Natural killer cell treated with Interleukin-12 subunit alpha and Interleukin-12 subunit beta and Interleukin-15 and Interleukin-18, amount 100 ng/mL, for 72 hours (primary cell): ENCODE data around the gene DLGAP1. TPM values are rescaled to one million over a fixed set of nuclear protein-coding genes. Genes with fewer than 3 reads are reported as not detected.
"Not testable (repeated sequence)": the region's sequence is repeated elsewhere in the genome, so short reads cannot be mapped to it uniquely, and the experiment has no call there.

Source experiments
- ATAC-seq, 2 donors: fragments of 150-1000 bp; cut with Tn5 transposase in 1 of 2; sonication (Bioruptor Pico), chemical (Tn5 transposase) in 1 of 2; 2 replicates each; pipeline ENCODE4 v1.10.0; 2021
- DNase-seq: peaks from one replicate; pipeline ENCODE4 v3.0.0; 2022; ENCODE audit warnings: low spot score
- H3K27ac Mint-ChIP-seq, 2 donors: 1 replicate in 1 of 2; 2 replicates in 1 of 2; pipeline ENCODE4 v1.8.0; 2022; ENCODE audit warnings: mixed read lengths in 2 of 2, mild to moderate bottlenecking in 1 of 2, moderate library complexity in 1 of 2
- H3K27me3 Mint-ChIP-seq, 2 donors: 1 replicate in 1 of 2; 2 replicates in 1 of 2; pipeline ENCODE4 v1.8.0; 2022; ENCODE audit warnings: mixed read lengths in 2 of 2
- H3K36me3 Mint-ChIP-seq: one replicate; pipeline ENCODE4 v1.8.0; 2022; ENCODE audit warnings: mixed read lengths
- H3K4me1 Mint-ChIP-seq, 2 donors: 1 replicate in 1 of 2; 2 replicates in 1 of 2; pipeline ENCODE4 v1.8.0; 2022; ENCODE audit warnings: low read depth in 2 of 2, mixed read lengths in 2 of 2, mild to moderate bottlenecking in 1 of 2
- H3K4me3 Mint-ChIP-seq: one replicate; pipeline ENCODE4 v1.8.0; 2022; ENCODE audit warnings: mixed read lengths
- H3K9me3 Mint-ChIP-seq: 2 replicates; pipeline ENCODE4 v1.8.0; 2022; ENCODE audit warnings: mixed read lengths
- total RNA-seq, 2 donors: library from RNA; stranded (reverse); gene quantifications; one replicate each; pipeline ENCODE4 v1.2.3, GENCODE V29; 2022

DLGAP1 gene
- total RNA-seq, 2 donors from 2014 or later: not detected

DNA sequence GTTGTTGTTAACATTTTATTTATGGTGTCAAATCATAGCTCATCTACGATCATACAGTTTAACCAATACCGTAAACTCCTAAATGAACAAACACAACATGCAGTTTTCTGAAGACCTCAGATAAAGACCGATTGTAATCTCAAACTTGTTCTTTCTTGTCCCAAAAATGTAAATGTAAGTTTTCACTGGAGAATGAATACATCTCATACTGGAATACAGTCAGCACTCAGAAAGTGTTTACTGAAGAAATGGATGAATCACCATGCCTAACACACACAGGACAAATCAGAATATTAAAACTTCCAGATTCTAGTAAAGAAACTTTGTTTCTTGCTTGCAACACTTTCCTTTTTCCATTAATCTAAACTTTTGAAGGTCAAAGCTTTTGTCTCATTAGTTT is 380.5 kb downstream of the DLGAP1 start:
- DNase-seq (no peak), ATAC-seq (no peak)
- no peaks in the 10 kb centered on the region for H3K4me1 Mint-ChIP-seq
- H3K9me3 Mint-ChIP-seq: no peaks in the 10 kb centered on the region
- H3K4me3 Mint-ChIP-seq: no peak overlapping the region
- no peak overlapping the region for H3K27ac Mint-ChIP-seq
- no peaks in the 10 kb centered on the region for H3K36me3 Mint-ChIP-seq
- H3K27me3 Mint-ChIP-seq: peaks cover 0 to 6% of the 10 kb centered on the region in 2 donors

DNA sequence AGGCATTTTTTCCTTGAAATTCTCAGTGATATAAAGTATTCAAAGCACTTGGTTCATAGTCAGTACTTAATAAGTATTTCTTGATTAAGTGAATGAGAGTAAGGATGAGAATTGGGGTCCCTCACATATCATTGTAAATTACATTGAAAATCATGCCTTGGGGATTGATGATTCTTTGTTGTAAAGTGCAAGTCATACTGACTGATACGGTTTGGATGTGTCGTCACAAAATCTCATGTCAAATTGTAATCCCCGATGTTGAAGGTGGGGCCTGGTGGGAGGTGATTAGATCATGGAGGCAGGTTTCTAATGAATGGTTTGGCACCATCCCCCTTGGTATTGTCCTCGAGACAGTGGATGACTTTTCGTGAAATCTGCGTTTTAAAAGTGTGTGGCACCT is 385.9 kb downstream of the DLGAP1 start:
- Mint-ChIP-seq H3K27me3 (peaks cover 0 to 26% of the 10 kb centered on the region in 2 donors), H3K36me3 (no peaks in the 10 kb centered on the region), H3K27ac (no peak overlapping the region), H3K9me3 (no peaks in the 10 kb centered on the region), H3K4me3 (no peak overlapping the region), H3K4me1 (no peaks in the 10 kb centered on the region)
- ATAC-seq (no peak), DNase-seq (no peak)

DNA sequence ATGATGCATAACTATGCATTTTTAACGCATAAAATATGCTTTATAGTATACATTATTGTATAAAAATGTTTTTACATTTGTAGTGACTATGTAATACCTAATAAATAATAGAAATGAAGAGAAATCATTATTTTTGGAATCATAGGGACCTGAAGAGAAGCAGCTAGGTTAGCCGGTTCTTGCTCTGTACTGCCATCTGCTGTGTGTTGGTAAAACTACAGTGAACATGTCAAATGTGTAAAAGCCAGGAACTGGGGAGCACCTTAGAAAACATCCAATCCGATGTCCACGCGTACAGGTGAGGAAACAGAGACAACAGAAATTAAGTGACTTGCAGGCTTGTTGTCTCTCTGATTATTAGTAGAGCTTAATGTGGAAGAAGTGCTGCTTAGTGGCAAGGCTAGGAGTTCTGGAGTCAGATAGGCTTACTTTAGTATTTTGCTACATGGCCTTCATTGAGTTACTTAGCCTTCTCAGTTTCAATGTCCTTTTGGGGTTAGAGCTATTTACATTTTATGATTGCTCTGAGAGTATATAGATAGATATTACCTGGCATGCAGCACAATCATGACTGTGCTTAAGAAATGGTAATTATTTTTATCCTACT is 386.5 kb downstream of the DLGAP1 start:
- no peak for ATAC-seq
- Mint-ChIP-seq H3K27ac (no peak overlapping the region), H3K36me3 (no peaks in the 10 kb centered on the region), H3K4me3 (no peak overlapping the region), H3K4me1 (no peaks in the 10 kb centered on the region), H3K27me3 (peaks cover 0 to 26% of the 10 kb centered on the region in 2 donors), H3K9me3 (no peaks in the 10 kb centered on the region)
- no peak for DNase-seq

DNA sequence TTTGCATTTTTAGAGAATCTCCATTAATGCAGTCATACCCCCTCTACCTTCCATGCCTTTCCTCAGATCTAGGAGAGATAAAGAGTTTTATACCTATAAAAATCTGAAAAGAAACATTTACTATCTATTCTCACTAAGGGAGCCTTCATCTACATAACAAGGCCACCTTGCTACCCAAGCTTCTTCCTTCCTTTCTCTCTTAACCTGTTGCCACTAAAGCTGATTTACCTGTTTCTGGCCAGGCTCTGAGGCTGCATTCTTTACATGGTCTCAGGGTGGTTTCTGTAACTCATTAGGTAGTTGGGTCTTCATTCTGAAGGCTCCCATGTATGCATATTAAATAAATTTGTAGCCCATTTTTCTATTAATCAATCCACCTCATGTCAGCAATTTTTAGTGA is 391.6 kb downstream of the DLGAP1 start:
- Mint-ChIP-seq H3K9me3 (peaks cover 7% of the 10 kb centered on the region), H3K27ac (no peak overlapping the region), H3K4me1 (no peaks in the 10 kb centered on the region), H3K4me3 (no peak overlapping the region), H3K36me3 (peaks cover 4% of the 10 kb centered on the region), H3K27me3 (peaks cover 0 to 20% of the 10 kb centered on the region in 2 donors)
- no peak for ATAC-seq
- DNase-seq: no peak

DNA sequence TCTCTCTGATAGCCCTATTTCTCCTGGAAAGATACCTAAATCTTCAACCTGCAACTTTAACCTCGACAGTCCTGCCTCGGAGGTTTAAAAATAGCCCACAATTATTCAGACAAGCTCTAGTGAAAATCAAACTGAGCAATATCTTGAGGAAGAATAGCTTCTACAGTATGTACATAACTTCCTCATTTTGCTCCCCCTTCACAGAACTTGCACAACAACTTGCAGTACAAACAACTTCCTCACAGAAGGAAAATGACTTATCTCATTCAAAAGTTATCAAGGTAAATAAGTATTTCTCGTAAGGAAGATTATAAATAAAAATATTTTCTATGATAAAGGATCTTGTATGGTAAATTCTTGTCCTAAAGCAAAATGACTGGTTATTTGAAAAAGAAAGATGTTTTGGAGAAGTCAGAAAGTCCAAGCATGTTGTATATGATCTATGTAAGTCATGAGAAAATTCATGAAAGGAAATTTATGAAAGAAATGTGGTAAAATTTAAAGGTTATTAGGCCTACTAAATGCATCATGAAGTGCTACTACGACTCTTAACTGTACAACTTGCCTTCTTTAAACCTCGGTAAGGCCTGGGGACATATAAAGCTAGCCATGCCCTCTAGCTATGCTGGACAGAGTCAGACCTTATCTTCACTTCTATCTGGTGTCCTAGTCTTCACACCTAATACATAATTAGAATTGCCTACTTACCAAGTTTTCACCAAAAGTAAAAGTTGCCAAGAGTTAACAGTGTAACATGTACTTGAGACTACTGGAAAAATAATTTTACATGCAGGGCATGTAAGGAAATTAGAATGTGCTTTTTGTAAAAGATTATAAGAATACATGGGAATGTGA is 394.5 kb downstream of the DLGAP1 start:
- no peak overlapping the region for H3K27ac Mint-ChIP-seq
- ATAC-seq: no peak
- H3K36me3 Mint-ChIP-seq: peaks cover 4% of the 10 kb centered on the region
- no peak for DNase-seq
- no peak overlapping the region for H3K4me3 Mint-ChIP-seq
- H3K27me3 Mint-ChIP-seq: no peaks in the 10 kb centered on the region
- H3K9me3 Mint-ChIP-seq: peaks cover 10% of the 10 kb centered on the region
- no peaks in the 10 kb centered on the region for H3K4me1 Mint-ChIP-seq

DNA sequence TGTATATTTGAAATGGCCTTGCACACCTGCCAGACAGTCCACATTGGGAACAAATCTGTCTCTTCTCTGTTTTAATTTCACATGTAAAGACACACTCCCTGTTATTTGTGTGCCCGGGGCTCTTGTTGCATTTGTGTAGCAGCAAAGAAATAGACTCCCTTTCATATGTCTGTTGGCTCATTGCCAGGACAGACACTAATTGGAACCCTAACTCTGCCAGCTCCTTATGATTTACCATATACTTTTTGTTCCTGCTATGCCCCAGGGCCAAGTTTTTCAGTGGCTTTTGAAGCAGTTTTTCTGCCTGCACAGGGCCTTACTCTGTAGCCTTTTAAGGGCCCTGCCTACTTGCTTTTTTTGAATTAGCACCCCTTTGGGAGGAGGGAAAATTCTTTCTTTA is 396.9 kb downstream of the DLGAP1 start:
- ATAC-seq (no peak), DNase-seq (no peak)
- Mint-ChIP-seq H3K27ac (no peak overlapping the region), H3K4me1 (no peaks in the 10 kb centered on the region), H3K4me3 (no peak overlapping the region), H3K36me3 (peaks cover 4% of the 10 kb centered on the region), H3K27me3 (no peaks in the 10 kb centered on the region), H3K9me3 (peaks cover 13% of the 10 kb centered on the region)

DNA sequence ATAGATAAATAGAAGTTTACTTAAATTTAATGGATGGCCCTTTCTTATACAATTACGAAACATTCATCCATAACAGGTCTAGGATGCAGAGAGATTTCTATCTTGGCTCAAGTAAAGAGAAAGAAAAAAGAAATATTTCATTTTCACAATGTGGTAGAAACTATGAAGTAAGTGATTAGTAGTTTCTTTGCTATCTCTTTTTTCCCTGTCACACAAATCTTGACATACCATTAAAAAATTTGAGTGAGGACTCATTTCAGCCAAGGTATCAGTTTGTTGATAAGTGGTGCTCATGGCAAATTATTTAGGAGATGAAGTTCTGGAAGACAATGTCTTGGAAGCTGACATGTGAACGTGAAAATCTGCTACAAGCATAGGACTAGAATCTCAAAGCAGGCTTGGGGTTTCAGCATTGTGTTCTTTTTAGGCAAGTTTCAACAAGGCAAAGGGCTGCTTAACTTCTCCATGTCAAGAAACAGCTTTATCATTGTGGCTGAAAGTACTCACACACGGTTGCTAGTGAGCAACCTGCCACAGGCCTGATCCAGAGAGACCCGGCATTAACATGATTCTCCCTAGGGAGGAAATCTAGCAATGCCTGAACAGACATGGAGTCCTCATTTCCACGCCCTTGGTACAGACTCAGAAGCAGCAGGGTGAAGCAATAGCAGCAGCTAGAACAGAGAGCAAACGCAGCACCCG is 414.6 kb downstream of the DLGAP1 start:
- H3K4me3 Mint-ChIP-seq: no peak overlapping the region
- ATAC-seq (no peak), DNase-seq (no peak)
- no peak overlapping the region for H3K27ac Mint-ChIP-seq
- H3K4me1 Mint-ChIP-seq: no peaks in the 10 kb centered on the region
- H3K9me3 Mint-ChIP-seq: no peaks in the 10 kb centered on the region
- no peaks in the 10 kb centered on the region for H3K27me3 Mint-ChIP-seq
- H3K36me3 Mint-ChIP-seq: no peaks in the 10 kb centered on the region

DNA sequence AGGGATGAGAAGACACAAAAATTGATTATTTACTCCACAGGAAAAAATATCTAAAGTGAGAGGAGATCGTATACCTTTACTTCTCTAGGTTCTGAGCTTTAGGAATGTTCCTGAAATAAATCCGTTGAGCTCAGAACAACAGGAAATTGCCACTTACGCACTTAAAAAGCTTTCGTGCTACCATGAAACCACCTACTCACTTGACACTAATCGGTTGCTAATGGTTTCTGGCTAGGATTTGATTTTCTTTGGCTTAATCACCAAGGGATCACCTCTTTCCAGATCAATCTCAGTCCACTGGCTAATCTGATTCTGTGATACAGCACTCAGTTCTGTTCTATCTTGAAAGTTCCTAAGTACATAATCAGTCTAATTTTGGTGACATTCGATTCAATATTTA is 419.6 kb downstream of the DLGAP1 start:
- no peak overlapping the region for H3K27ac Mint-ChIP-seq
- H3K4me3 Mint-ChIP-seq: no peak overlapping the region
- ATAC-seq (no peak), DNase-seq (no peak)
- H3K4me1 Mint-ChIP-seq: no peaks in the 10 kb centered on the region
- no peaks in the 10 kb centered on the region for H3K9me3 Mint-ChIP-seq
- no peaks in the 10 kb centered on the region for H3K27me3 Mint-ChIP-seq
- no peaks in the 10 kb centered on the region for H3K36me3 Mint-ChIP-seq

DNA sequence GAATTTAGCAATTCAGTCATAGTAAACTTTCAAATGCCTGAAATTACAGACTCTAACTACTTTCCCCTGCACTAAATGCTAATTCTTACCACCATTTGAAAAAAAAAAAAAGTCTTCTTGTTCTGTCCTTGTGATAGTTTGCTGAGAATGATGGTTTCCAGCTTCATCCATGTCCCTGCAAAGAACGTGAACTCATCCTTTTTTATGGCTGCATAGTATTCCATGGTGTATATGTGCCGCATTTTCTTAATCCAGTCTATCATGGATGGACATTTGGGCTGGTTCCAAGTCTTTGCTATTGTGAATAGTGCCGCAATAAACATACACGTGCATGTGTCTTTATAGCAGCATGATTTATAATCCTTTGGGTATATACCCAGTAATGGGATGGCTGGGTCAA is 420.3 kb downstream of the DLGAP1 start:
- DNase-seq, H3K27me3 Mint-ChIP-seq, H3K27ac Mint-ChIP-seq, H3K4me1 Mint-ChIP-seq, H3K9me3 Mint-ChIP-seq, ATAC-seq, H3K4me3 Mint-ChIP-seq, H3K36me3 Mint-ChIP-seq: not testable (repeated sequence)

DNA sequence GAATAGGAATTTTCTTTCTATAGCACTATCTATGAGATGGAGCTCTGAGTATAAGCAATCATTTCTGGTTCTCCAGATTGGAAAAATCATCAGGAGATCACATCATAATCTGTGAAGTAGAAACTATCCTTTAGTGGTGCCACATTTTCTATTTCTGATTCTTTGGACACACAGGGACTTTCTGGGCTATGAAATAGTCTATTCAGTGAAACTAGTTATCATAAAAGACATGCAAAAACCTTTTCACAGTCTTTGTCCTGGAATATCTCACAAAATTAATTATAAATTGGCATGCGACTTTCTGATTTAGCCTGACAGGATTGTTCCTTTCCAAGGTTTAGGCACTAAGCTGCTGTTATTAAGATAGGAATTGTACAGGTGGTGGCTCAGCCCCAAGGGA is 428.6 kb downstream of the DLGAP1 start:
- H3K27ac Mint-ChIP-seq: no peak overlapping the region
- DNase-seq (no peak), ATAC-seq (no peak)

DNA sequence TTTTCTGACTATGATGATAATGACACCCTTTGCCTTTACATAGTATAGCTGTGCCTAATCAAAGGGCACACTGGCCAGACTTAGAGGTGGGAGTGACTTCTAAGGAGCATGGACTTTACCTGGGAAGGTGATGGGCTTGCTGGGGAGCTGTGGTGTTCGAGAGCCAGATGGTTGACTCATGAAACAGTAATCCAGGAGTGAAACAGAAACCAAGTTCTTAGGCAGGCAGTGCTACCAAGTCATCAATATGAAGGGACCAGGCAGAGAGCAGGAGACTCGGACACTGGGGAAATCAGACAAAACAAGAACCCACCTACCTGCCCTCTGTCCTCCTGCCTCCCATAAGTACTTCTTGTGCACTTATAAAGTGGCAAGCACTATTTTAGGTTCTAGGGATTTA is 430.4 kb downstream of the DLGAP1 start:
- no peaks in the 10 kb centered on the region for H3K36me3 Mint-ChIP-seq
- no peak for ATAC-seq

More for the DNA sequence above, 428.6 kb downstream of the DLGAP1 start:
- Mint-ChIP-seq H3K9me3 (peaks cover 3% of the 10 kb centered on the region), H3K36me3 (no peaks in the 10 kb centered on the region), H3K4me1 (no peaks in the 10 kb centered on the region), H3K4me3 (no peak overlapping the region), H3K27me3 (no peaks in the 10 kb centered on the region)

DNA sequence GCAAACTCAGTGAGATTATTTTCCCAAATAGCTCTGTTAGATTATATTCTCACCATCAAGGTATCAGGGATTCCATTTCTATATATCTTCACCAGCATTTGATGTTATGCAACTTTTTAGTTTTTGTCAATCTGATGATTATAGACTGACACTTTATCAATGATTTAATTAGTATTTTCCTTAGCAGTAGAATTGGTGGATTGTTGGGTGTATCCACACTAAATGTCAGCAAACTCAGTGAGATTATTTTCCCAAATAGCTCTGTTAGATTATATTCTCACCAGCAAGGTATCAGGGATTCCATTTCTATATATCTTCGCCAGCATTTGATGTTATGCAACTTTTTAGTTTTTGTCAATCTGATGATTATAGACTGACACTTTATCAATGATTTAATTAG is 432.4 kb downstream of the DLGAP1 start:
- not testable (repeated sequence) for H3K9me3 Mint-ChIP-seq, H3K27ac Mint-ChIP-seq, H3K27me3 Mint-ChIP-seq, H3K4me3 Mint-ChIP-seq, H3K36me3 Mint-ChIP-seq, DNase-seq, ATAC-seq, H3K4me1 Mint-ChIP-seq

More for the DNA sequence above, 430.4 kb downstream of the DLGAP1 start:
- no peaks in the 10 kb centered on the region for H3K4me1 Mint-ChIP-seq
- H3K4me3 Mint-ChIP-seq: no peak overlapping the region
- no peak for DNase-seq
- H3K27ac Mint-ChIP-seq: no peak overlapping the region
- no peaks in the 10 kb centered on the region for H3K27me3 Mint-ChIP-seq
- H3K9me3 Mint-ChIP-seq: peaks cover 3% of the 10 kb centered on the region

DNA sequence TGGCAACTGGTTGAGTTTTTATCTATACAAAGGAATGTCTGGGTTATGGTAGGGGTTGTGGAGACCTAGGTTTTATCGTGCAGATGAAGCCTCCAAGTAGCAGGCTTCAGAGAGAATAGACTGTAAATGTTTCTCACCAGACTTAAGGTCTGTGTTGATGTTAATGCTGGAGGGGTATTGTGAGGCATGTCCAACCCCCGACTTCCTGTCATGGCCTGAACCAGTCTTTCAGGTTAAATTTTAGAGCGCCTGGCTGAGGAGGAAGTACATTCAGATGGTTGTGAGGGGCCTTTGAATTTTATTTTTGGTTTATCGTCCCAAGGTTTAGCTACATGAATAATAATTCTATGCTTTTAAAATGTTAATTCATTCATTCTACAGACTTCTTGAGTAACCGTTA is 435.1 kb downstream of the DLGAP1 start:
- peaks cover 3 to 10% of the 10 kb centered on the region in 2 donors for H3K27me3 Mint-ChIP-seq
- H3K36me3 Mint-ChIP-seq: no peaks in the 10 kb centered on the region

DNA sequence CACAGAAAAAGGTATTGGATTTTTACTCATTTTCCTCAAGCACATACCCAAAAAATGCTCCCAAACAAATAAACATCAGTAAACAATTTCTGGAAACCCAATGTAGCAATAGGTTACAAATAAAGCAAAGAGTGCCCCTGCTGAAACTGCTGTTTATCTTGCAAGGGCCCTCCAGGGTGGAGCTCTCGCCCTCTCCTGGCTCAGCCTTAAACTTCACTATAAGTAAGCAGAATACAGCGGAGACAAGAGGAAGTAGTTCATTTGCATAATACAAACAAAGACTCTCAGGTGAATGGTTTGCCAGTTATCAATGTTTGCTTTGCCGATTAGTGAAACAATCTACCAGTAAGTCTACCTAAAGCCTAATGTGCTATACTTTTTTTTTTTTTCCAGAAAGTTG is 437.6 kb downstream of the DLGAP1 start:
- no peak for DNase-seq
- Mint-ChIP-seq H3K4me1 (no peaks in the 10 kb centered on the region), H3K4me3 (no peak overlapping the region), H3K9me3 (peaks cover 3% of the 10 kb centered on the region), H3K27ac (no peak overlapping the region), H3K36me3 (no peaks in the 10 kb centered on the region), H3K27me3 (peaks cover 3 to 10% of the 10 kb centered on the region in 2 donors)
- no peak for ATAC-seq

More for the DNA sequence above, 435.1 kb downstream of the DLGAP1 start:
- H3K4me1 Mint-ChIP-seq: no peaks in the 10 kb centered on the region
- no peak overlapping the region for H3K27ac Mint-ChIP-seq
- H3K4me3 Mint-ChIP-seq: no peak overlapping the region
- ATAC-seq (no peak), DNase-seq (no peak)
- peaks cover 3% of the 10 kb centered on the region for H3K9me3 Mint-ChIP-seq
